HL-60 (cell line): ENCODE results near the gene MAGI2.

Experiments used
- CTCF ChIP-seq: IDR thresholded peaks from one replicate; pipeline ENCODE4 v1.5.1; 2011; ENCODE audit warnings: low read length, control low read depth, inconsistent platforms; ENCODE audit not compliant: insufficient read depth
- GABPA ChIP-seq: IDR thresholded peaks from 2 replicates; pipeline ENCODE4 v1.6.1; 2012; ENCODE audit warnings: low read depth

- no peak for TF ChIP-seq CTCF
- TF ChIP-seq GABPA = no peak
Observed at GRCh38 chr7:78306634-78307033, 1146.8 kb downstream of the MAGI2 start.
